Neural progenitor cell (in vitro differentiated cells): ENCODE results near the gene NOP14.

Experiments
- EZH2 ChIP-seq: fragments of 200-600 bp; sonication (generic); IDR thresholded peaks from 2 replicates; pipeline ENCODE4 v1.6.1; 2017; ENCODE audit warnings: antibody characterized with exemption, mild to moderate bottlenecking, moderate library complexity
- EZH2phosphoT487 ChIP-seq: fragments of 200-600 bp; sonication (generic); IDR thresholded peaks from 2 replicates; pipeline ENCODE4 v1.6.1; 2017; ENCODE audit warnings: antibody characterized with exemption
- TF ChIP-seq, protein P1 (sequence below): fragments of 200-600 bp; sonication (generic); IDR thresholded peaks from 2 replicates; pipeline ENCODE4 v1.5.1; 2017; ENCODE audit warnings: antibody characterized with exemption, mild to moderate bottlenecking

GRCh38 chr4:2929469-2929868 lies 33.7 kb downstream of the NOP14 start:
- TF ChIP-seq EZH2phosphoT487 = no peak
- TF ChIP-seq EZH2 = no peak
- TF ChIP-seq, protein P1, sequence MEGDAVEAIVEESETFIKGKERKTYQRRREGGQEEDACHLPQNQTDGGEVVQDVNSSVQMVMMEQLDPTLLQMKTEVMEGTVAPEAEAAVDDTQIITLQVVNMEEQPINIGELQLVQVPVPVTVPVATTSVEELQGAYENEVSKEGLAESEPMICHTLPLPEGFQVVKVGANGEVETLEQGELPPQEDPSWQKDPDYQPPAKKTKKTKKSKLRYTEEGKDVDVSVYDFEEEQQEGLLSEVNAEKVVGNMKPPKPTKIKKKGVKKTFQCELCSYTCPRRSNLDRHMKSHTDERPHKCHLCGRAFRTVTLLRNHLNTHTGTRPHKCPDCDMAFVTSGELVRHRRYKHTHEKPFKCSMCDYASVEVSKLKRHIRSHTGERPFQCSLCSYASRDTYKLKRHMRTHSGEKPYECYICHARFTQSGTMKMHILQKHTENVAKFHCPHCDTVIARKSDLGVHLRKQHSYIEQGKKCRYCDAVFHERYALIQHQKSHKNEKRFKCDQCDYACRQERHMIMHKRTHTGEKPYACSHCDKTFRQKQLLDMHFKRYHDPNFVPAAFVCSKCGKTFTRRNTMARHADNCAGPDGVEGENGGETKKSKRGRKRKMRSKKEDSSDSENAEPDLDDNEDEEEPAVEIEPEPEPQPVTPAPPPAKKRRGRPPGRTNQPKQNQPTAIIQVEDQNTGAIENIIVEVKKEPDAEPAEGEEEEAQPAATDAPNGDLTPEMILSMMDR = no peak
